Neural progenitor cell (in vitro differentiated cells): ENCODE measurements around the gene PILRB. TPM values are rescaled to one million over a fixed set of nuclear protein-coding genes. Genes with fewer than 3 reads are reported as not detected.

Experiments used
- DNase-seq: peaks from one replicate; pipeline ENCODE4 v3.0.0-alpha.2; 2016; ENCODE audit warnings: low spot score
- H2AFZ ChIP-seq: fragments of 200-600 bp; sonication (generic); replicated peaks from 2 replicates; pipeline ENCODE4 v1.6.1; 2016; ENCODE audit warnings: antibody characterized with exemption
- H3F3A ChIP-seq: fragments of 200-600 bp; sonication (generic); 2 replicates; pipeline ENCODE4 v1.6.1; 2016; ENCODE audit warnings: antibody characterized with exemption, low read depth
- H3K27ac ChIP-seq: fragments of 200-600 bp; sonication (generic); 2 replicates; pipeline ENCODE4 v1.5.1; 2016; ENCODE audit warnings: mild to moderate bottlenecking
- H3K27me3 ChIP-seq: fragments of 200-600 bp; sonication (generic); 2 replicates; pipeline ENCODE4 v1.6.1; 2016; ENCODE audit warnings: mild to moderate bottlenecking, moderate library complexity
- H3K36me3 ChIP-seq: fragments of 200-600 bp; sonication (generic); 2 replicates; pipeline ENCODE4 v1.5.1; 2016
- H3K4me1 ChIP-seq: fragments of 200-600 bp; sonication (generic); 2 replicates; pipeline ENCODE4 v1.6.1; 2016; ENCODE audit warnings: mixed run types
- H3K4me2 ChIP-seq: fragments of 200-600 bp; sonication (generic); 2 replicates; pipeline ENCODE4 v1.6.1; 2016
- H3K4me3 ChIP-seq: fragments of 200-600 bp; sonication (generic); 2 replicates; pipeline ENCODE4 v1.5.1; 2016
- H3K79me2 ChIP-seq: fragments of 200-600 bp; sonication (generic); 2 replicates; pipeline ENCODE4 v1.6.1; 2016; ENCODE audit warnings: low read depth
- H3K9ac ChIP-seq: fragments of 200-600 bp; sonication (generic); 2 replicates; pipeline ENCODE4 v1.6.1; 2016
- H3K9me3 ChIP-seq: fragments of 200-600 bp; sonication (generic); 2 replicates; pipeline ENCODE4 v1.5.1; 2016; ENCODE audit warnings: low read depth
- H4K20me1 ChIP-seq: fragments of 200-600 bp; sonication (generic); 2 replicates; pipeline ENCODE4 v1.6.1; 2016; ENCODE audit warnings: low read depth
- H3K27ac Mint-ChIP-seq: 3 replicates; pipeline ENCODE4 v1.8.0; 2021; ENCODE audit warnings: mixed read lengths
- H3K27me3 Mint-ChIP-seq: 2 replicates; pipeline ENCODE4 v1.8.0; 2022; ENCODE audit warnings: low read depth, mild to moderate bottlenecking, inconsistent platforms, moderate library complexity, mixed read lengths; ENCODE audit not compliant: insufficient read depth
- H3K36me3 Mint-ChIP-seq: 3 replicates; pipeline ENCODE4 v1.8.0; 2021; ENCODE audit warnings: mixed read lengths
- H3K4me1 Mint-ChIP-seq: 3 replicates; pipeline ENCODE4 v1.8.0; 2021; ENCODE audit warnings: mixed read lengths
- H3K4me3 Mint-ChIP-seq: 3 replicates; pipeline ENCODE4 v1.8.0; 2021; ENCODE audit warnings: mild to moderate bottlenecking, moderate library complexity, mixed read lengths
- H3K9me3 Mint-ChIP-seq: 3 replicates; pipeline ENCODE4 v1.8.0; 2020; ENCODE audit warnings: mixed read lengths
- CTCF ChIP-seq: fragments of 200-600 bp; sonication (generic); IDR thresholded peaks from 2 replicates; pipeline ENCODE4 v1.5.1; 2017; ENCODE audit warnings: antibody characterized with exemption, mild to moderate bottlenecking
- EZH2 ChIP-seq: fragments of 200-600 bp; sonication (generic); IDR thresholded peaks from 2 replicates; pipeline ENCODE4 v1.6.1; 2017; ENCODE audit warnings: antibody characterized with exemption, mild to moderate bottlenecking, moderate library complexity
- EZH2phosphoT487 ChIP-seq: fragments of 200-600 bp; sonication (generic); IDR thresholded peaks from 2 replicates; pipeline ENCODE4 v1.6.1; 2017; ENCODE audit warnings: antibody characterized with exemption
- total RNA-seq: library from RNA; depleted of rRNA; stranded (reverse); fragments of >200 nt; gene quantifications from 2 replicates; pipeline ENCODE4 v1.2.3, GENCODE V29; 2015; ENCODE audit warnings: low replicate concordance

PILRB gene
- total RNA-seq, 1 donor from 2014 or later = 19.3 TPM

- no peaks in the 10 kb centered on the region for H3K79me2 ChIP-seq
- no peak for DNase-seq
- no peak overlapping the region for H2AFZ ChIP-seq
- no peaks in the 10 kb centered on the region for H3K36me3 ChIP-seq
- peaks cover 32% of the 10 kb centered on the region for H3K36me3 Mint-ChIP-seq
- H3K4me1 Mint-ChIP-seq = peaks cover 18% of the 10 kb centered on the region
- H3K9me3 Mint-ChIP-seq = no peaks in the 10 kb centered on the region
- H3K4me1 ChIP-seq = peaks cover 23% of the 10 kb centered on the region
- TF ChIP-seq CTCF = no peak
- no peak for TF ChIP-seq EZH2
- no peak for TF ChIP-seq EZH2phosphoT487
- H3K27me3 ChIP-seq = no peaks in the 10 kb centered on the region
- H3K4me2 ChIP-seq = no peak overlapping the region
- H3K27ac ChIP-seq = no peak overlapping the region
- H4K20me1 ChIP-seq = peaks cover 6% of the 10 kb centered on the region
- peak overlapping the region; percentile 66 for H3K27ac Mint-ChIP-seq
- peak overlapping the region; percentile 54 for H3K4me3 Mint-ChIP-seq
- H3K9ac ChIP-seq = no peak overlapping the region
- H3K4me3 ChIP-seq = no peak overlapping the region
- H3K27me3 Mint-ChIP-seq = peaks cover 3% of the 10 kb centered on the region
- peaks cover 28% of the 10 kb centered on the region for H3F3A ChIP-seq
- no peaks in the 10 kb centered on the region for H3K9me3 ChIP-seq
Observed at GRCh38 chr7:100366411-100367250, 8.7 kb downstream of the PILRB start.

- Histone ChIP-seq H4K20me1 (peaks cover 6% of the 10 kb centered on the region), H2AFZ (no peak overlapping the region), H3K27me3 (no peaks in the 10 kb centered on the region), H3K4me1 (peaks cover 26% of the 10 kb centered on the region), H3K4me3 (no peak overlapping the region), H3K4me2 (no peak overlapping the region), H3K9me3 (no peaks in the 10 kb centered on the region), H3K9ac (no peak overlapping the region), H3K79me2 (no peaks in the 10 kb centered on the region), H3K27ac (peak overlapping the region; percentile 29), H3F3A (peaks cover 28% of the 10 kb centered on the region), H3K36me3 (no peaks in the 10 kb centered on the region)
- TF ChIP-seq EZH2phosphoT487 (no peak), CTCF (no peak), EZH2 (no peak)
- Mint-ChIP-seq H3K4me1 (peaks cover 20% of the 10 kb centered on the region), H3K4me3 (peak overlapping the region; percentile 64), H3K9me3 (no peaks in the 10 kb centered on the region), H3K36me3 (peaks cover 26% of the 10 kb centered on the region), H3K27ac (no peak overlapping the region), H3K27me3 (peaks cover 3% of the 10 kb centered on the region)
- DNase-seq = no peak
Observed at GRCh38 chr7:100367251-100367620, 9.3 kb downstream of the PILRB start.

- peaks cover 20% of the 10 kb centered on the region for H3K4me1 Mint-ChIP-seq
- H3K9me3 Mint-ChIP-seq = no peaks in the 10 kb centered on the region
- no peak overlapping the region for H2AFZ ChIP-seq
- no peaks in the 10 kb centered on the region for H3K79me2 ChIP-seq
- TF ChIP-seq EZH2 (no peak), CTCF (no peak), EZH2phosphoT487 (no peak)
- DNase-seq = no peak
- H4K20me1 ChIP-seq = peaks cover 6% of the 10 kb centered on the region
- H3K27ac Mint-ChIP-seq = peak overlapping the region; percentile 96
- no peak overlapping the region for H3K4me2 ChIP-seq
- no peak overlapping the region for H3K4me3 ChIP-seq
- H3K27me3 ChIP-seq = no peaks in the 10 kb centered on the region
- H3K9ac ChIP-seq = no peak overlapping the region
- H3K27ac ChIP-seq = peak overlapping the region; percentile 29
- peaks cover 24% of the 10 kb centered on the region for H3K36me3 Mint-ChIP-seq
- peaks cover 3% of the 10 kb centered on the region for H3K27me3 Mint-ChIP-seq
- H3F3A ChIP-seq = peaks cover 28% of the 10 kb centered on the region
- no peaks in the 10 kb centered on the region for H3K9me3 ChIP-seq
- no peaks in the 10 kb centered on the region for H3K36me3 ChIP-seq
- peaks cover 26% of the 10 kb centered on the region for H3K4me1 ChIP-seq
- H3K4me3 Mint-ChIP-seq = peak overlapping the region; percentile 27
Observed at GRCh38 chr7:100367676-100368613, 10.0 kb downstream of the PILRB start.
